Measurements from ENCODE around the gene LOXL1.
"Not testable (repeated sequence)": the region's sequence is repeated elsewhere in the genome, so short reads cannot be mapped to it uniquely, and the experiment has no call there.

The LOXL1 gene

DNA sequence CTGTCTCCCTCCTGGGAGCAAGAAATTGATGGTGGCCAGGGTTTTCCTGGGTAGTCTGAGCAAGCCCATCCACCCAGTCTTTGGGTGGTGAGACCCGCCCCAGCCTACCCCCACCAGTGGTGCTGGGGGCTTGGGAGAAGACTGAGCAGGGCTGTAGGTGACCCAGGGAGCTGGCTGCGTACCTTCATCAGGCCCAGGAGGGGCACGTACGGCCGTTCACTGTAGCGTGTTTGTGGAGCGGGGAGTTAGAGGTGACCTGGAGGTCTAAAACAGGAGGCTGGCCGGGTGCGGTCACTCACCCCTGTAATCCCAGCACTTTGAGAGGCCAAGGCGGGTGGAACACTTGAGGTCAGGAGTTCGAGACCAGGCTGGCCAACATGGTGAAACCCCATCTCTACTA lies 11.5 kb downstream of the LOXL1 start:
- in situ Hi-C loops (cut with MboI; ENCODE audit: low pct_unique_long_range_greater_than_20kb, low sequenced_read_pairs, unreplicated experiment), result no loop called here
- no peak for DNase-seq (ENCODE audit: low spot score)
- TF ChIP-seq, protein P1, sequence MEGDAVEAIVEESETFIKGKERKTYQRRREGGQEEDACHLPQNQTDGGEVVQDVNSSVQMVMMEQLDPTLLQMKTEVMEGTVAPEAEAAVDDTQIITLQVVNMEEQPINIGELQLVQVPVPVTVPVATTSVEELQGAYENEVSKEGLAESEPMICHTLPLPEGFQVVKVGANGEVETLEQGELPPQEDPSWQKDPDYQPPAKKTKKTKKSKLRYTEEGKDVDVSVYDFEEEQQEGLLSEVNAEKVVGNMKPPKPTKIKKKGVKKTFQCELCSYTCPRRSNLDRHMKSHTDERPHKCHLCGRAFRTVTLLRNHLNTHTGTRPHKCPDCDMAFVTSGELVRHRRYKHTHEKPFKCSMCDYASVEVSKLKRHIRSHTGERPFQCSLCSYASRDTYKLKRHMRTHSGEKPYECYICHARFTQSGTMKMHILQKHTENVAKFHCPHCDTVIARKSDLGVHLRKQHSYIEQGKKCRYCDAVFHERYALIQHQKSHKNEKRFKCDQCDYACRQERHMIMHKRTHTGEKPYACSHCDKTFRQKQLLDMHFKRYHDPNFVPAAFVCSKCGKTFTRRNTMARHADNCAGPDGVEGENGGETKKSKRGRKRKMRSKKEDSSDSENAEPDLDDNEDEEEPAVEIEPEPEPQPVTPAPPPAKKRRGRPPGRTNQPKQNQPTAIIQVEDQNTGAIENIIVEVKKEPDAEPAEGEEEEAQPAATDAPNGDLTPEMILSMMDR (IDR thresholded peaks at IDR 0.05; ENCODE audit: extremely low read depth, insufficient read depth, missing control alignments), result no peak

DNA sequence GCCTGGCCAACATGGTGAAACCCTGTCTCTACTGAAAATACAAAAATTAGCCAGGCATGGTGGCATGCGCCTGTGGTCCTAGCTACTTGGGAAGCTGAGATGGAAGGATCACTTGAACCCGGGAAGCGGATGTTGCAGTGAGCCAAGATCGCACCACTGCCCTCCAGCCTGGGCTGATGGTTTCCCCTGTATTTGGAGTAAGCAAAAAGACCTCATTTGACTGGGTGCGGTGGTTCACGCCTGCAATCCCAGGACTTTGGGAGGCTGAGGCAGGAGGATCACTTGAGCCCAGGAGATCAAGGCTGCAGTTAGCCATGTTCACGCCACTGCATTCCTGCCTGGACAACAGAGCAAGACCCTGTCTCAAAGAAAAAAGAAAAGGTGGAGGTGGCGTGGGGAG lies 12.3 kb downstream of the LOXL1 start:
- in situ Hi-C loops (cut with MboI; ENCODE audit: low pct_unique_long_range_greater_than_20kb, low sequenced_read_pairs, unreplicated experiment); DNase-seq (ENCODE audit: low spot score): not testable (repeated sequence)

DNA sequence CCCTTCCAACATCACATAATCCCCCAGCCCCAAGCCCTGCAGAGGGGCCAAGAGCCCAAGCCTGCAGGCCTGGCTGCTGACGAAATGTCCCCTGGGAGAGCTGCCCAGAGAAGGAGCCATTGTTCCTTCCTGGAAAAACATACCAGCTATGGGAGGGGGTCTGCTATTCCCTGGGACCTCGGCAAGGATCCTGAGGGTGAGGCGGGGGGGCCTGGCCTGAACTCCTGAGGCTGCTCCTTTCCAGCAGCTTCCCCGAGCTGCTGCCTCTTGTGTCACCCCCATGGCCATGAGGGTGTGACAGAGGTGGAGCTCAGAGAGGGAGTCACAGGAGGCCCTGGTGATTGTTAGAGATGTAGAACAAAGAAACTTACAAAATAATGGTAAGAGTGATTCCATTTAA lies 12.9 kb downstream of the LOXL1 start:
- TF ChIP-seq, protein P1 (IDR thresholded peaks at IDR 0.05; ENCODE audit: extremely low read depth, insufficient read depth, missing control alignments), result no peak
- in situ Hi-C loops (cut with MboI; ENCODE audit: low pct_unique_long_range_greater_than_20kb, low sequenced_read_pairs, unreplicated experiment), result no loop called here
- no peak for DNase-seq (ENCODE audit: low spot score)

DNA sequence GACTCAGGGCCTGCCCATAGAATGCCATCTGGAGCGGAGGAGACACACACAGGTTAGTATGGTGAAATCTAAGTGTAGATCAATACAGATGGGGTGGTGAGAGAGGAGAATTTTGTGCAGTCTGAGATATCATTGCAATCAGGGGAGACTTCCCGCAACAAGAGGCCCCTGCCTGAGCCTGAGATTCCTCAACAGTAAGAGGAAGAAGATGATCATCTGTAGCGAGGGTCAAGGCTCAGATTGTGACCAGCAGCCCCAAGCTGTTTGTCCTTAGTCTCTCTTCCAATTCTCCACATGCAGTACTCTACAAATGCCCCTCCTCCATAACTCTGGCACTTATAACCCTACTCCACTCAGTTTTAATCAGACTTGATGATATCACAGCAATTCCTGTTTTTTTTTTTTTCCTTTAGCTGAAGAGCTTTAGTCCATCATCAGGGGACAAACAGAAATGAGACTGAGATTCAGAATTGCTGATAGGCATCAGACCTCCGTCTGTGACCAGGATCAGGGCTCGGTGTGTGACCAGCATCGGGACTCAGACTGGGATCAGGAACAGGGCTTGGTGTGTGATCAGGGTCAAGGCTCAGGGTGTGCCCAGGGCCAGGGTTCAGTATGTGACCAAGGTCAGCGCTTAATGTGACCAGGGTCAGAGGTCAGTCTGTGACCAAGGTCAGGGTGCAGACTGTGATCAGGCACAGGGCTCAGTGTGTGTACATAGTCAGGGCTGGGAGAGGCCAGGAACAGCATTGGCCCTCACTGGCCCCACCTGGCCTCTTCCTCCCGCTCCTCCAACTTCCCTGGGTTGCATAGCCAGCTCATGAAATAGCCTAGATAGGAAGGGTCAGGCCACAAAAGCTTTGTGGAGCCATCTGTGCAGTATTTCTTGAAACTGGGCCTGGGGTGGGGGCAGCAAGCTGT lies 14.1 kb downstream of the LOXL1 start:
- DNase-seq (ENCODE audit: low spot score), result no peak
- TF ChIP-seq, protein P1 (IDR thresholded peaks at IDR 0.05; ENCODE audit: extremely low read depth, insufficient read depth, missing control alignments), result no peak
- in situ Hi-C loops (cut with MboI; ENCODE audit: low pct_unique_long_range_greater_than_20kb, low sequenced_read_pairs, unreplicated experiment), result no loop called here

DNA sequence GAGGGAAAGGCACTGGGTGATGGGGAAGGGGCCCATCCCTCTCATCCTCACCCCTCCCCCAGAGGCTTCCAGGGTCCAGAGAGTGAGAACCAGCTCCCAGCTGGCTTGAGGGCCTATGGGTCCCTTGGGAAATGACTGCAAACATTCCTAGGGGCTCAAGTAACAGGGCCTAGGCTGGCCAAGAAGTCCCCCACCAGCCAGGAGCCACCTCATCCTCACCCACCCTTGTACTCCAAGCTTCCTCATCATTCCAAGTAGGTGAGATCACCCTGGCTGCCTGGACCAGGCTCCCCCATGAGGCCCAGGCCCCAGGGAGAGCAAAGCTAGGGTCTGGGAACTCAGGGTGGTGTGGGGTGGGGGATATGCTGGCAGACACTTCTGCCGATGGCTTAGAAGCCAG lies 14.8 kb downstream of the LOXL1 start:
- TF ChIP-seq, protein P1 (IDR thresholded peaks at IDR 0.05; ENCODE audit: extremely low read depth, insufficient read depth, missing control alignments), result no peak
- no peak for DNase-seq (ENCODE audit: low spot score)
- in situ Hi-C loops (cut with MboI; ENCODE audit: low pct_unique_long_range_greater_than_20kb, low sequenced_read_pairs, unreplicated experiment), result no loop called here

DNA sequence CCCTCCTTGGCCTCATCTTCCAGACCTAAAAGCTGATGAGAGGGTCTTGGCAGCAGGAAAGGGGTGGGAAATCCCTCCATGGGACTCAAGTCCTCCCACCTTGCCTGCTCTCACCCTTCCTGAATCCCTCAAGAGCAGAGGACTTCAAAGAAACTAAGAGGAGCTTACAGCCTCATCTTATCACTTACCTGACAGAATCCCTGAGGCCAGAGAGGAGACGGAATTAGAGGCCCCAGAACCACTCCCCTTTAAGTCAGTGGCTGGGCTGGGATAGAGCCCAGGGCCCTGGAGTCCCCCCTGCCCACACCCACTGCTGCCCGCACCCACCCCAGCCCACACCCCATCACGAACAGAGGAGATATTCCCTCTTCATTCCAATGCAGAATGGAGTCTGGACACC lies 15.2 kb downstream of the LOXL1 start:
- TF ChIP-seq, protein P1 (IDR thresholded peaks at IDR 0.05; ENCODE audit: extremely low read depth, insufficient read depth, missing control alignments), result no peak
- DNase-seq (ENCODE audit: low spot score), result no peak
- in situ Hi-C loops (cut with MboI; ENCODE audit: low pct_unique_long_range_greater_than_20kb, low sequenced_read_pairs, unreplicated experiment), result no loop called here

DNA sequence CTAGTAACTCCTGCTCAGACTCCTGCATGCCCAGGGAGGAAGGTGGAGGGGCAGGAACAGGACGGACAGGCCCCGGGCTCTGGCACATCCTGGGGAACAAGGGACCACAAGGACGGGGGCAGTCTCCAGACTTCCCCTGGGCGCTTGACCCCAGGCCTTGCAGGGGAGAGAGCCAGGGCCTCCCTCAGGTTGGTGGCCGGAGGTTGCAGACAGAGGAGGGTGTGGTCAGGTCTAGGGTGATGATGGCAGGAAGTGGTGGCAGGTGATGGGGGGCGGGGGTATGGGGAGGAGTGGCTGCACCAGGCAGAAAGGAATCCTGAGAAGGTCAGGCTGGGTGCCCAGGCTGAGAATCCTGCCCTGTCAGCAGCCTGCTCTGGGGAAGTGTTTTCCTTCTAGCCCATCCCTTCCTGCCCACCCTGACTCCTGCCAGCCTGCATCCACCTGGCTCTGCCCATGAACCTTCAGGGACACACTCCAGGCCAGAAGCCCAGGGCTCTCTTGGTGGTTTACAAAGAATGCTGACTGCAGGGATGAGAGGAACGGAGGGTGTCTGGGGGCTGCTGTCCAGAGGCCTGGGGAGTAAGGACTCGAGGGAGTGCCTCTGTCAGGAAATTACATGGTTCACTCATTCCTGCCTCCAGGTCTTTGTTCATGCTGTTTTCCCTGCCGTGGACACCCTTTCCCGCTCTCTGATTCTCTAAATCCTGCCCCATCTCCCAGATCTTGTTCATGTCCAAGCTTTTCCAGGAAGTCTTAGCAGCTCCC lies 15.8 kb downstream of the LOXL1 start:
- no peak for DNase-seq (ENCODE audit: low spot score)
- TF ChIP-seq, protein P1 (IDR thresholded peaks at IDR 0.05; ENCODE audit: extremely low read depth, insufficient read depth, missing control alignments), result no peak
- in situ Hi-C loops (cut with MboI; ENCODE audit: low pct_unique_long_range_greater_than_20kb, low sequenced_read_pairs, unreplicated experiment), result no loop called here

All from GM13977 (cell line).